Kidney (tissue), 14 donors: ENCODE data around the gene RBM45. TPM values are rescaled to one million over a fixed set of nuclear protein-coding genes. Genes with fewer than 3 reads are reported as not detected.
"Not testable (repeated sequence)": the region's sequence is repeated elsewhere in the genome, so short reads cannot be mapped to it uniquely, and the experiment has no call there.

Experiments used
- DNase-seq, 5 donors: peaks; one replicate each; pipeline ENCODE4 v3.0.0-alpha.2; 2013 to 2020
- FAIRE-seq: peaks from 2 replicates; lab custom pipeline; 2012; peaks lifted over from hg19 to GRCh38; lab: Jason Lieb, UNC
- H3K27ac ChIP-seq, 2 donors: one replicate each; pipeline ENCODE4 v1.7.0; 2013; ENCODE audit warnings: low read depth in 2 of 2, low read length in 2 of 2, inconsistent platforms in 1 of 2
- H3K27me3 ChIP-seq: one replicate; pipeline ENCODE4 v1.7.1; 2013; ENCODE audit warnings: low read length, inconsistent platforms; ENCODE audit not compliant: control insufficient read depth, insufficient read depth
- H3K36me3 ChIP-seq, 3 donors: one replicate each; pipeline versions ENCODE4 v1.7.0 to v1.7.1; 2013; ENCODE audit warnings: low read length in 3 of 3, control low read depth in 1 of 3, inconsistent platforms in 1 of 3; ENCODE audit not compliant: insufficient read depth in 3 of 3, control insufficient read depth in 2 of 3
- H3K4me1 ChIP-seq, 3 donors: one replicate each; pipeline versions ENCODE4 v1.7.0 to v1.7.1; 2013; ENCODE audit warnings: low read length in 3 of 3, inconsistent platforms in 1 of 3, low read depth in 1 of 3; ENCODE audit not compliant: control insufficient read depth in 2 of 3, insufficient read depth in 2 of 3
- H3K4me3 ChIP-seq, 3 donors: one replicate each; pipeline versions ENCODE4 v1.7.0 to v1.8.1; 2013; ENCODE audit warnings: low read length in 3 of 3, control low read depth in 1 of 3, inconsistent platforms in 1 of 3
- H3K9ac ChIP-seq, 3 donors: one replicate each; pipeline versions ENCODE4 v1.7.0 to v1.7.1; 2013; ENCODE audit warnings: low read length in 3 of 3, control low read depth in 1 of 3, inconsistent platforms in 1 of 3
- H3K9me3 ChIP-seq, 3 donors: one replicate each; pipeline versions ENCODE4 v1.7.0 to v1.7.1; 2013; ENCODE audit warnings: low read length in 3 of 3, control low read depth in 1 of 3, inconsistent platforms in 1 of 3; ENCODE audit not compliant: control insufficient read depth in 2 of 3, insufficient read depth in 1 of 3
- intact Hi-C: fragments of 100-400 bp; cut with DNase I; formaldehyde crosslinking; loops from one replicate; pipeline ENCODE4 v1.11.1; 2022
- polyA plus RNA-seq: library from polyadenylated mRNA; stranded (reverse); fragments of 350-450 nt; fragmentation: Illumina TruSeq; extraction: RNeasy Lipid Tissue Mini Kit (QIAGEN cat#74804); gene quantifications from one replicate; pipeline ENCODE4 v1.2.3, GENCODE V29; 2014; ENCODE audit warnings: low read depth, low replicate concordance; ENCODE audit not compliant: insufficient read depth
- total RNA-seq: library from RNA; stranded (reverse); fragmentation: NEBNext Ultra II Directional; extraction: Animal tissue kit (Norgen Biotek cat#: 25700); gene quantifications from one replicate; pipeline ENCODE4 v1.2.1, GENCODE V29; 2021
- TF ChIP-seq, protein P1 (sequence below): IDR thresholded peaks from 3 replicates; pipeline ENCODE4 v1.5.1; 2012; ENCODE audit warnings: mild to moderate bottlenecking, moderate library complexity, borderline replicate concordance; ENCODE audit not compliant: insufficient read depth; ENCODE audit errors: extremely low read depth
- donor health status: control.
- donor health status: control.
- donor health status: control.
- donor health status: control.
- donor health status: control.
- donor health status: DM: yes; HTN: yes; CAD: no.
- donor health status: Normal renal cell carcinoma (clear cell type).

The RBM45 gene
- total and polyA plus RNA-seq, 2 donors from 2014 or later: 10.1 to 19.2 TPM

- Histone ChIP-seq H3K9ac (no peak overlapping the region), H3K4me3 (no peak overlapping the region), H3K27me3 (no peaks in the 10 kb centered on the region), H3K27ac (no peak overlapping the region), H3K4me1 (peaks cover 0 to 4% (median 0%) of the 10 kb centered on the region in 3 donors), H3K9me3 (no peaks in the 10 kb centered on the region), H3K36me3 (no peaks in the 10 kb centered on the region)
- FAIRE-seq (no peak), DNase-seq (no peak)
- TF ChIP-seq, protein P1, sequence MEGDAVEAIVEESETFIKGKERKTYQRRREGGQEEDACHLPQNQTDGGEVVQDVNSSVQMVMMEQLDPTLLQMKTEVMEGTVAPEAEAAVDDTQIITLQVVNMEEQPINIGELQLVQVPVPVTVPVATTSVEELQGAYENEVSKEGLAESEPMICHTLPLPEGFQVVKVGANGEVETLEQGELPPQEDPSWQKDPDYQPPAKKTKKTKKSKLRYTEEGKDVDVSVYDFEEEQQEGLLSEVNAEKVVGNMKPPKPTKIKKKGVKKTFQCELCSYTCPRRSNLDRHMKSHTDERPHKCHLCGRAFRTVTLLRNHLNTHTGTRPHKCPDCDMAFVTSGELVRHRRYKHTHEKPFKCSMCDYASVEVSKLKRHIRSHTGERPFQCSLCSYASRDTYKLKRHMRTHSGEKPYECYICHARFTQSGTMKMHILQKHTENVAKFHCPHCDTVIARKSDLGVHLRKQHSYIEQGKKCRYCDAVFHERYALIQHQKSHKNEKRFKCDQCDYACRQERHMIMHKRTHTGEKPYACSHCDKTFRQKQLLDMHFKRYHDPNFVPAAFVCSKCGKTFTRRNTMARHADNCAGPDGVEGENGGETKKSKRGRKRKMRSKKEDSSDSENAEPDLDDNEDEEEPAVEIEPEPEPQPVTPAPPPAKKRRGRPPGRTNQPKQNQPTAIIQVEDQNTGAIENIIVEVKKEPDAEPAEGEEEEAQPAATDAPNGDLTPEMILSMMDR: no peak
- intact Hi-C loops: no loop called here
Observed at GRCh38 chr2:178074123-178075005, 37.9 kb upstream of the RBM45 start.

DNA sequence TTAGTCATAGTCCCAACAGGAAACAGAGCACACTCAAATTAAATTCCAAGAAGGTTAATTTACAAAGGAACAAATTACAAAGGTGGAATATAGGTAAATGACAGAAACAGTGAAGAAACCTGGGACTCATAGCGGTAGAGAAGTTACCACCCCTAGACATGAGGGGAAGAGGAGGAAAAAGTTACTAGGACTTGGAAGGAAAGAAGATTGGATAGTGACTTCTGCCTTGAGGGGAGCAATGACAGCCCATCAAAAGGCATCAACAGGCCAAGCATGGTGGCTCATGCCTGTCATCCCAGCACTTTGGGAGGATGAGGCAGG, 37.3 kb upstream of the RBM45 start:
- peaks cover 0 to 4% (median 0%) of the 10 kb centered on the region in 3 donors for H3K4me1 ChIP-seq
- H3K27ac ChIP-seq: no peak overlapping the region
- FAIRE-seq (no peak), DNase-seq (no peak)
- H3K27me3 ChIP-seq: no peaks in the 10 kb centered on the region
- TF ChIP-seq, protein P1: no peak
- no peaks in the 10 kb centered on the region for H3K36me3 ChIP-seq
- intact Hi-C loops: no loop called here
- no peak overlapping the region for H3K9ac ChIP-seq
- H3K4me3 ChIP-seq: no peak overlapping the region
- H3K9me3 ChIP-seq: no peaks in the 10 kb centered on the region

DNA sequence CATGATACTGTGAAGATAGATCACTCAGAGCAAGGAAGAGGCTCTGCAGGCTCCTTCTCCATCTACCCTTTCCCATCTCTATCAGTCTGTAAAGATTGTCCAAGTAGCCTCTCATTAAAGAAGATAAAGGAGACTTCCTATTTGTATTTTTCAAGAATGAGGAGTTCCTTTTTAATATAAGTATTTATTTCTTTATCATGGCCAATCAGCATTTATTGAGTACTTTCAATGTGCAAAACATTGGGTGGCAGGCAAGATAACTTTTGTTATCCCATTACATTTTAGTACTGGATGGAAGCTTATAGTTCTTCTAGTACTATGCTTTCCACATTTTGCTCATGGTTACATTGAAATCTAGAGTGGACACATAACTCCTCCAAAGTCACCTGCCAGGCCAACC, 36.1 kb upstream of the RBM45 start:
- no peaks in the 10 kb centered on the region for H3K36me3 ChIP-seq
- intact Hi-C loops: no loop called here
- H3K9ac ChIP-seq: no peak overlapping the region
- no peaks in the 10 kb centered on the region for H3K27me3 ChIP-seq
- peaks cover 0 to 4% (median 0%) of the 10 kb centered on the region in 3 donors for H3K4me1 ChIP-seq
- FAIRE-seq (no peak), DNase-seq (no peak)
- H3K4me3 ChIP-seq: no peak overlapping the region
- H3K27ac ChIP-seq: no peak overlapping the region
- no peaks in the 10 kb centered on the region for H3K9me3 ChIP-seq
- TF ChIP-seq, protein P1: no peak

DNA sequence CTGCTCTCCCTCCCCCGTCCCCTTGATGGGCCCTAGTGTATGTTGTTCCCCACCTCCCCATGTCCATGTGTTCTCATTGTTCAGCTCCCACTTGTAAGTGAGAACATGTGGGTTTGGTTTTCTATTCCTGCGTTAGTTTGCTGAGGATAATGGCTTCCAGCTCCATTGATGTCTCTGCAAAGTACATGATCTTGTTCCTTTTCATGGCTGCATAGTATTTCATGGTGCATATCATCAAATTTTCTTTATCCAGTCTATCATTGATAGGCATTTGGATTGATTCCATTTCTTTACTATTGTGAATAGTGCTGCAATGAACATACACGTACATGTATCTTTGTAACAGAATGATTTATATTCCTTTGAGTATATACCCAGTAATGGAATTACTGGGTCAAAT, 33.0 kb upstream of the RBM45 start:
- H3K27me3 ChIP-seq, DNase-seq, intact Hi-C loops, FAIRE-seq, H3K4me1 ChIP-seq, H3K27ac ChIP-seq, H3K4me3 ChIP-seq, H3K9me3 ChIP-seq, H3K36me3 ChIP-seq, H3K9ac ChIP-seq: not testable (repeated sequence)
